Smooth muscle cell (in vitro differentiated cells): ENCODE results near the gene FGF6. TPM values are rescaled to one million over a fixed set of nuclear protein-coding genes. Genes with fewer than 3 reads are reported as not detected.
"Not testable (repeated sequence)": the region's sequence is repeated elsewhere in the genome, so short reads cannot be mapped to it uniquely, and the experiment has no call there.

Experiments
- DNase-seq: peaks from one replicate; lab custom pipeline; 2025; ENCODE audit not compliant: unreplicated experiment; lab: John Stamatoyannopoulos, UW
- H2AFZ ChIP-seq: fragments of 200-600 bp; sonication (generic); 2 replicates; pipeline ENCODE4 v1.6.0; 2016; ENCODE audit warnings: antibody characterized with exemption, low read depth, mild to moderate bottlenecking
- H3F3A ChIP-seq: fragments of 200-600 bp; sonication (generic); 2 replicates; pipeline ENCODE4 v1.6.0; 2017; ENCODE audit warnings: antibody characterized with exemption, low read depth
- H3K27ac ChIP-seq: fragments of 200-600 bp; sonication (generic); 2 replicates; pipeline ENCODE4 v1.5.1; 2016; ENCODE audit warnings: low read depth, mild to moderate bottlenecking
- H3K27me3 ChIP-seq: fragments of 200-600 bp; sonication (generic); 2 replicates; pipeline ENCODE4 v1.6.1; 2016; ENCODE audit warnings: low read depth, mild to moderate bottlenecking
- H3K36me3 ChIP-seq: fragments of 200-600 bp; sonication (generic); 2 replicates; pipeline ENCODE4 v1.5.1; 2016; ENCODE audit warnings: low read depth
- H3K4me1 ChIP-seq: fragments of 200-600 bp; sonication (generic); 2 replicates; pipeline ENCODE4 v1.5.1; 2016; ENCODE audit warnings: low read depth
- H3K4me2 ChIP-seq: fragments of 200-600 bp; sonication (generic); 2 replicates; pipeline ENCODE4 v1.6.0; 2016; ENCODE audit warnings: mild to moderate bottlenecking
- H3K4me3 ChIP-seq: fragments of 200-600 bp; sonication (generic); 2 replicates; pipeline ENCODE4 v1.5.1; 2016; ENCODE audit warnings: mild to moderate bottlenecking
- H3K79me2 ChIP-seq: fragments of 200-600 bp; sonication (generic); 2 replicates; pipeline ENCODE4 v1.6.0; 2016; ENCODE audit warnings: low read depth, mild to moderate bottlenecking
- H3K9ac ChIP-seq: fragments of 200-600 bp; sonication (generic); 2 replicates; pipeline ENCODE4 v1.6.0; 2016; ENCODE audit warnings: low read depth
- H3K9me3 ChIP-seq: fragments of 200-600 bp; sonication (generic); replicated peaks from 2 replicates; pipeline ENCODE4 v1.5.1; 2016; ENCODE audit warnings: low read depth
- H4K20me1 ChIP-seq: fragments of 200-600 bp; sonication (generic); 2 replicates; pipeline ENCODE4 v1.6.0; 2016; ENCODE audit warnings: low read depth
- CTCF ChIP-seq: fragments of 200-600 bp; sonication (generic); IDR thresholded peaks from 2 replicates; pipeline ENCODE4 v1.5.1; 2017; ENCODE audit warnings: borderline replicate concordance, mild to moderate bottlenecking, antibody characterized with exemption; ENCODE audit not compliant: insufficient read depth, poor library complexity, severe bottlenecking
- WGBS: methylation state at CpG from one replicate; pipeline ENCODE4 v1.1.7; 2016; ENCODE audit warnings: low lambda C conversion rate; 5-methylcytosine and 5-hydroxymethylcytosine counted together
- polyA plus RNA-seq: library from polyadenylated mRNA; unstranded; fragments of >200 nt; fragmentation: Nextera tagmentation; extraction: Ambion mirVana; gene quantifications from 2 replicates; pipeline ENCODE4 v1.2.1, GENCODE V29; 2016
- total RNA-seq: library from RNA; depleted of rRNA; stranded (reverse); fragments of >200 nt; gene quantifications from 2 replicates; pipeline ENCODE4 v1.2.3, GENCODE V29; 2014

Gene FGF6
- total and polyA plus RNA-seq, 2 experiments from 2014 or later, result not detected

GRCh38 chr12:4416276-4416675 lies 29.3 kb downstream of the FGF6 start:
- Histone ChIP-seq H4K20me1 (no peaks in the 10 kb centered on the region), H3K4me1 (peaks cover 13% of the 10 kb centered on the region), H3K9ac (no peak overlapping the region), H3K79me2 (no peaks in the 10 kb centered on the region), H3K4me2 (no peak overlapping the region), H3K27ac (no peak overlapping the region), H3K4me3 (no peak overlapping the region), H3K9me3 (no peaks in the 10 kb centered on the region), H2AFZ (no peak overlapping the region), H3F3A (no peaks in the 10 kb centered on the region), H3K27me3 (peaks cover 23% of the 10 kb centered on the region), H3K36me3 (no peaks in the 10 kb centered on the region)
- no peak for TF ChIP-seq CTCF
- DNase-seq, result no peak
- WGBS, result 95% methylated on average over 8 of the region's 8 CpGs

GRCh38 chr12:4412465-4412864 lies 33.1 kb downstream of the FGF6 start:
- Histone ChIP-seq H2AFZ (no peak overlapping the region), H3K9me3 (no peaks in the 10 kb centered on the region), H3K36me3 (no peaks in the 10 kb centered on the region), H3F3A (no peaks in the 10 kb centered on the region), H4K20me1 (no peaks in the 10 kb centered on the region), H3K9ac (no peak overlapping the region), H3K27me3 (peaks cover 25% of the 10 kb centered on the region), H3K4me1 (peaks cover 5% of the 10 kb centered on the region), H3K27ac (no peak overlapping the region), H3K79me2 (no peaks in the 10 kb centered on the region), H3K4me3 (no peak overlapping the region), H3K4me2 (no peak overlapping the region)
- 100% methylated on average over 1 of the region's 1 CpG for WGBS
- DNase-seq, result no peak
- no peak for TF ChIP-seq CTCF

- Histone ChIP-seq H3K27ac (no peak overlapping the region), H3K4me1 (peaks cover under 1% of the 10 kb centered on the region), H3K27me3 (peaks cover 25% of the 10 kb centered on the region), H3K9me3 (no peaks in the 10 kb centered on the region), H3K36me3 (no peaks in the 10 kb centered on the region), H2AFZ (no peak overlapping the region), H3K79me2 (no peaks in the 10 kb centered on the region), H3K4me3 (no peak overlapping the region), H3K9ac (no peak overlapping the region), H3F3A (no peaks in the 10 kb centered on the region), H3K4me2 (no peak overlapping the region), H4K20me1 (no peaks in the 10 kb centered on the region)
- no peak for TF ChIP-seq CTCF
- WGBS, result 95% methylated on average over 3 of the region's 3 CpGs
- DNase-seq, result no peak
Measured at GRCh38 chr12:4412056-4412455, 33.6 kb downstream of the FGF6 start.

DNA sequence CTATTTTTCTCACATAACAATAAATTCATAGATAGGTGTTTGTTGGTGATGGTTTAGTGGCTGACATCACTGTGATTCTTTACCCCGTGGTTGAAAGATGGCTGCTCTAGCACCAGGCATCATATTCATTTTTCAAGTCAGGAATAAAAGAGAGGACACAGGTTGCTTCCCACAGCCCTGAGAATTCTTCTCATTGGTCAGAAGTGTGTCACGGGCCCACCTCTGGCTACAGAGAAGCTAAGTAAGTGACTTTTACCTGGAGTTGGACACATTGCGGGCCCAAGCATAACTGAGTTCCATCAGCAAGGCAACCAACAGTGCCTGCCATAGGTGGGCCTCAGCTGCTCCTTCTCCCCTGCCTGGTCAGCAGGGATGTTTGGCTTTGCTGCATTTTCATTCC lies 38.5 kb downstream of the FGF6 start:
- H4K20me1 ChIP-seq, result no peaks in the 10 kb centered on the region
- H3K27ac ChIP-seq, result no peak overlapping the region
- no peak for TF ChIP-seq CTCF
- no peak overlapping the region for H3K4me2 ChIP-seq
- H3K9me3 ChIP-seq, result no peaks in the 10 kb centered on the region
- no peak overlapping the region for H3K9ac ChIP-seq
- no peaks in the 10 kb centered on the region for H3F3A ChIP-seq
- H3K4me1 ChIP-seq, result no peaks in the 10 kb centered on the region
- H3K79me2 ChIP-seq, result no peaks in the 10 kb centered on the region
- WGBS, result 93% methylated on average over 3 of the region's 3 CpGs
- no peak for DNase-seq
- no peaks in the 10 kb centered on the region for H3K36me3 ChIP-seq
- no peak overlapping the region for H2AFZ ChIP-seq
- H3K27me3 ChIP-seq, result peaks cover 14% of the 10 kb centered on the region
- no peak overlapping the region for H3K4me3 ChIP-seq

DNA sequence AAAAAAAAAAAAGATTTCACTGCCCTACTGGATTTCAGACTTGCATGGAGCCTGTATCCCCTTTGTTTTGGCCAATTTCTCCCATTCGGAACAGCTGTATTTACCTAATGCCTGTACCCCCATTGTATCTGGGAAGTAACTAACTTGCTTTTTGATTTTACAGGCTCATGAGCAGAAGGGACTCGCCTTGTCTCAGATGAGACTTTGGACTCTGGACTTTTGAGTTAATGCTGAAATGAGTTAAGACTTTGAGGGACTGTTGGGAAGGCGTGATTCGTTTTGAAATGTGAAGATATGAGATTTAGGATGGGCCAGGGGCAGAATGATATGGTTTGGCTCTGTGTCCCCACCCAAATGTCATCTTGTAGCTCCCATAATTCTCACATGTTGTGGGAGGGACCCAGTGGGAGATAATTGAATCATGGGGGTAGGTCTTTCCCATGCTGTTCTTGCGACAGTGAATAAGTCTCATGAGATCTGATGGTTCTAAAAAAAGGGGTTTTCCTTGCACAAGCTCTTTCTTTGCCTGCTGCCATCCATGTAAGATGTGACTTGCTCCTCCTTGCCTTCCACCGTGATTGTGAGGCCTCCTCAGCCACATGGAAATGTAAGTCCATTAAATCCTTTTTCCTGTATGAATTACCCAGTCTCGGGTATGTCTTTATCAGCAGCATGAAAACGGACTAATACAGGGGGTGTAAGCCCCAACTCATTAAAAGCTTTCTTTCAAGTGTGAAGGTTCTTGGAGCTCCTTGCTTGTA lies 40.6 kb downstream of the FGF6 start:
- peaks cover 15% of the 10 kb centered on the region for H3K27me3 ChIP-seq
- not testable (repeated sequence) for H3K9me3 ChIP-seq, H3F3A ChIP-seq, H3K9ac ChIP-seq, H3K4me1 ChIP-seq, H3K4me3 ChIP-seq, H2AFZ ChIP-seq, H4K20me1 ChIP-seq, H3K79me2 ChIP-seq, H3K36me3 ChIP-seq, H3K27ac ChIP-seq, H3K4me2 ChIP-seq, DNase-seq
- WGBS, result 91% methylated on average over 8 of the region's 8 CpGs
